CD14-positive monocyte (primary cell): Measurements from ENCODE around the gene BLM. TPM values are rescaled to one million over a fixed set of nuclear protein-coding genes. Genes with fewer than 3 reads are reported as not detected.

Experiments used
- DNase-seq, 3 donors: peaks; one replicate each; pipeline ENCODE4 v3.0.0-alpha.2; 2011 to 2022
- H2AFZ ChIP-seq: 2 replicates; pipeline ENCODE4 v1.6.0; 2012; ENCODE audit warnings: mild to moderate bottlenecking, low read depth, low read length, inconsistent platforms; ENCODE audit not compliant: insufficient read depth, poor library complexity, severe bottlenecking
- H3K27ac ChIP-seq, 2 donors: 1 replicate in 1 of 2; 2 replicates in 1 of 2; pipeline ENCODE4 v1.5.1; 2012 to 2013; ENCODE audit warnings: low read length in 2 of 2, control low read depth in 1 of 2, inconsistent platforms in 1 of 2, low read depth in 1 of 2, mild to moderate bottlenecking in 1 of 2
- H3K27me3 ChIP-seq, 2 donors: one replicate each; pipeline versions ENCODE4 v1.6.0 to v1.6.1; 2011 to 2013; ENCODE audit warnings: low read length in 2 of 2; ENCODE audit not compliant: control insufficient read depth in 2 of 2, insufficient read depth in 2 of 2
- H3K36me3 ChIP-seq, 2 donors: replicated peaks in 1 of 2; 1 replicate in 1 of 2; 2 replicates in 1 of 2; pipeline versions ENCODE4 v1.5.1 to v1.6.1; 2012 to 2013; ENCODE audit warnings: low read length in 2 of 2, control low read depth in 1 of 2, inconsistent platforms in 1 of 2, mild to moderate bottlenecking in 1 of 2; ENCODE audit not compliant: insufficient read depth in 2 of 2, control insufficient read depth in 1 of 2
- H3K4me1 ChIP-seq, 2 donors: 1 replicate in 1 of 2; 2 replicates in 1 of 2; pipeline versions ENCODE4 v1.5.1 to v1.6.1; 2012 to 2013; ENCODE audit warnings: low read length in 2 of 2, control low read depth in 1 of 2, inconsistent platforms in 1 of 2, mild to moderate bottlenecking in 1 of 2, moderate library complexity in 1 of 2; ENCODE audit not compliant: insufficient read depth in 2 of 2, control insufficient read depth in 1 of 2
- H3K4me2 ChIP-seq: replicated peaks from 2 replicates; pipeline ENCODE3; 2012; ENCODE audit warnings: low read length, moderate library complexity, mild to moderate bottlenecking; ENCODE audit not compliant: poor library complexity, severe bottlenecking; ENCODE audit errors: extremely low read depth
- H3K4me3 ChIP-seq, 3 experiments: fragments of 200-600 bp in 1 of 3; sonication (generic) in 1 of 3; replicated peaks in 1 of 3; 1 replicate in 2 of 3; 2 replicates in 1 of 3; pipeline ENCODE4 v1.5.1; 2011 to 2013; ENCODE audit warnings: low read length in 3 of 3, mild to moderate bottlenecking in 3 of 3, control low read depth in 2 of 3, low read depth in 2 of 3, inconsistent platforms in 1 of 3, moderate library complexity in 1 of 3
- H3K79me2 ChIP-seq: 2 replicates; pipeline ENCODE4 v1.6.0; 2012; ENCODE audit warnings: mild to moderate bottlenecking, control low read depth, inconsistent platforms, low read length, moderate library complexity; ENCODE audit not compliant: insufficient read depth
- H3K9ac ChIP-seq: 2 replicates; pipeline ENCODE4 v1.6.0; 2017; ENCODE audit warnings: low read length, mild to moderate bottlenecking; ENCODE audit not compliant: insufficient read depth, poor library complexity, severe bottlenecking
- H3K9me3 ChIP-seq, 2 donors: replicated peaks in 1 of 2; 1 replicate in 1 of 2; 2 replicates in 1 of 2; pipeline versions ENCODE4 v1.5.1 to v1.6.1; 2012 to 2013; ENCODE audit warnings: low read length in 2 of 2, control low read depth in 1 of 2; ENCODE audit not compliant: control insufficient read depth in 1 of 2, insufficient read depth in 1 of 2
- H4K20me1 ChIP-seq: 2 replicates; pipeline ENCODE4 v1.6.0; 2012; ENCODE audit warnings: mild to moderate bottlenecking, low read length, control low read depth, moderate library complexity; ENCODE audit not compliant: insufficient read depth
- H3K27ac Mint-ChIP-seq, 7 donors: one replicate each; pipeline ENCODE4 v1.8.0; 2020; ENCODE audit warnings: mild to moderate bottlenecking in 7 of 7, mixed read lengths in 7 of 7, moderate library complexity in 6 of 7, inconsistent platforms in 2 of 7
- H3K27me3 Mint-ChIP-seq, 3 donors: one replicate each; pipeline ENCODE4 v1.8.0; 2021 to 2022; ENCODE audit warnings: low read depth in 3 of 3, mild to moderate bottlenecking in 3 of 3, mixed read lengths in 3 of 3, moderate library complexity in 3 of 3, inconsistent platforms in 1 of 3
- H3K36me3 Mint-ChIP-seq, 2 donors: one replicate each; pipeline ENCODE4 v1.8.0; 2020; ENCODE audit warnings: mixed read lengths in 2 of 2, inconsistent platforms in 1 of 2, mild to moderate bottlenecking in 1 of 2
- H3K4me1 Mint-ChIP-seq: one replicate; pipeline ENCODE4 v1.8.0; 2020; ENCODE audit warnings: mild to moderate bottlenecking, mixed read lengths
- H3K4me3 Mint-ChIP-seq, 2 donors: one replicate each; pipeline ENCODE4 v1.8.0; 2020; ENCODE audit warnings: mild to moderate bottlenecking in 2 of 2, mixed read lengths in 2 of 2, moderate library complexity in 1 of 2
- H3K9me3 Mint-ChIP-seq, 7 donors: one replicate each; pipeline ENCODE4 v1.8.0; 2020 to 2022; ENCODE audit warnings: mixed read lengths in 7 of 7, mild to moderate bottlenecking in 6 of 7, moderate library complexity in 6 of 7, inconsistent platforms in 2 of 7
- WGBS: methylation state at CpG from one replicate; pipeline ENCODE4 v1.1.5; 2013; ENCODE audit warnings: missing lambda C conversion rate; ENCODE audit not compliant: insufficient coverage; 5-methylcytosine and 5-hydroxymethylcytosine counted together
- intact Hi-C, 2 donors: fragments of 100-400 bp; cut with micrococcal nuclease; formaldehyde crosslinking; loops; one replicate each; pipeline versions ENCODE4 v1.15.0 to v1.15.1; 2023
- polyA plus RNA-seq, 3 donors: library from polyadenylated mRNA; depleted of rRNA in 1 of 3; unstranded in 2 of 3; stranded (reverse) in 1 of 3; fragments of 300-500 nt in 2 of 3; fragments of >200 nt in 1 of 3; fragmentation: Illumina TruSeq in 2 of 3; gene quantifications; 1 replicate in 2 of 3; 2 replicates in 1 of 3; pipeline ENCODE4 v1.2.3, GENCODE V29; 2012 to 2021
- TF ChIP-seq, protein P1 (sequence below): fragments of 200-600 bp; IDR thresholded peaks from one replicate; pipeline ENCODE4 v1.8.0; 2022; ENCODE audit warnings: antibody characterized with exemption, mild to moderate bottlenecking

Gene BLM
- polyA plus RNA-seq, 3 donors: 0.69 to 2.3 (median 1.2) TPM

DNA sequence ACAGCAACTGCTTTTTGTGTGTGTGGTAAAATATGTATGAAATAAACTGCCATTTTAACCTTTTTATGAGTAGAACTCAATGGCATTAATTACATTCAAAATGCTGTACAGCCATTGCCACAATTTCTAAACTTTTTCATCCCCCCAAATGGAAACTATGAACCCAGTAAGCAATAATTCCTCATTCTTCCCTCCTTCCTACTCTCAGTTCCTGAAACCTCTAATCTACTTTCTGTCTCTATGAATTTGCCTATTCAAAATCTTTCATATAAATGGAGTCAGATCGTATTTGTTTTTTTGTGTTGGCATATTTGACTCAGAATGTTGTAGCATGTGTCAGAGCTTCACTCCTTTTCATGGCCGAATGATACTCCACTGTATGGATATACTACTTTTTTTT is 5.3 kb upstream of the BLM start:
- TF ChIP-seq, protein P1, sequence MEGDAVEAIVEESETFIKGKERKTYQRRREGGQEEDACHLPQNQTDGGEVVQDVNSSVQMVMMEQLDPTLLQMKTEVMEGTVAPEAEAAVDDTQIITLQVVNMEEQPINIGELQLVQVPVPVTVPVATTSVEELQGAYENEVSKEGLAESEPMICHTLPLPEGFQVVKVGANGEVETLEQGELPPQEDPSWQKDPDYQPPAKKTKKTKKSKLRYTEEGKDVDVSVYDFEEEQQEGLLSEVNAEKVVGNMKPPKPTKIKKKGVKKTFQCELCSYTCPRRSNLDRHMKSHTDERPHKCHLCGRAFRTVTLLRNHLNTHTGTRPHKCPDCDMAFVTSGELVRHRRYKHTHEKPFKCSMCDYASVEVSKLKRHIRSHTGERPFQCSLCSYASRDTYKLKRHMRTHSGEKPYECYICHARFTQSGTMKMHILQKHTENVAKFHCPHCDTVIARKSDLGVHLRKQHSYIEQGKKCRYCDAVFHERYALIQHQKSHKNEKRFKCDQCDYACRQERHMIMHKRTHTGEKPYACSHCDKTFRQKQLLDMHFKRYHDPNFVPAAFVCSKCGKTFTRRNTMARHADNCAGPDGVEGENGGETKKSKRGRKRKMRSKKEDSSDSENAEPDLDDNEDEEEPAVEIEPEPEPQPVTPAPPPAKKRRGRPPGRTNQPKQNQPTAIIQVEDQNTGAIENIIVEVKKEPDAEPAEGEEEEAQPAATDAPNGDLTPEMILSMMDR: no peak
- H3K9me3 ChIP-seq: no peaks in the 10 kb centered on the region
- no peak overlapping the region for H3K9ac ChIP-seq
- Mint-ChIP-seq H3K36me3 (peaks cover 4 to 8% of the 10 kb centered on the region in 2 donors), H3K4me3 (peak overlapping the region in 1 of 2 donors; percentile 40), H3K4me1 (peaks cover 24% of the 10 kb centered on the region), H3K9me3 (peaks cover 0 to 2% (median 0%) of the 10 kb centered on the region in 7 donors), H3K27ac (peak overlapping the region in 6 of 7 donors; percentile 5 to 80 (median 42)), H3K27me3 (peaks cover 0 to 2% (median 0%) of the 10 kb centered on the region in 3 donors)
- H3K79me2 ChIP-seq: peaks cover 7% of the 10 kb centered on the region
- intact Hi-C loops: loop anchor here (10.0 kb wide), 2 partner anchors 53 to 173 kb away; partner anchors contain the start of gene FES (in 1 of the 2)
- H3K27me3 ChIP-seq: no peaks in the 10 kb centered on the region
- DNase-seq: peak in 2 of 3 donors; percentile 16 to 35
- no peak overlapping the region for H3K4me3 ChIP-seq
- no peaks in the 10 kb centered on the region for H4K20me1 ChIP-seq
- peaks cover 15 to 26% of the 10 kb centered on the region in 2 donors for H3K4me1 ChIP-seq
- no peaks in the 10 kb centered on the region for H3K36me3 ChIP-seq
- peak overlapping the region in 1 of 2 donors; percentile 8 for H3K27ac ChIP-seq
- H2AFZ ChIP-seq: no peak overlapping the region
- H3K4me2 ChIP-seq: peak overlapping the region; percentile 25
- WGBS: no CpG with 5 or more reads among the region's 2 CpGs

DNA sequence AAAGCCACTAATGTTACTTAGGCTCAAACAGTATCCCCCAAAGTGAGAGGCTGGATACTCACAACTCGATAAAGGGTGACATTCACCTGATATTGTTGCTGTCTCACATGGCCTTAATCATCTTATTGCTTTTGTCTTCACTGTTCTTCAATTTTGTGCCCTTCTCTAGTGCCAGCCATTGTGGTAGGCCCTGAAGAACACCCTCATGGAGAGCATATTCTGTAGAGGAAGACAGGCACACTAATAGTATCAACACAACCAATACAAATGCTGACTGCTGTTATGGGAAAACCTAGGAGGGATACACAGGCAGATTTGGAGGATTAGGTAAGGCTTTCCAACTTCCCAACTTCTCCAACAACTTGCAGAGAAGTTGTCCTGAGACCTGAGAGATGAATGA is 4.1 kb upstream of the BLM start:
- Histone ChIP-seq H2AFZ (no peak overlapping the region), H3K36me3 (no peaks in the 10 kb centered on the region), H3K9me3 (no peaks in the 10 kb centered on the region), H3K27me3 (no peaks in the 10 kb centered on the region), H3K27ac (no peak overlapping the region), H3K4me2 (no peak overlapping the region), H3K4me3 (no peak overlapping the region), H4K20me1 (no peaks in the 10 kb centered on the region), H3K9ac (no peak overlapping the region), H3K4me1 (peaks cover 22 to 34% of the 10 kb centered on the region in 2 donors), H3K79me2 (peaks cover 17% of the 10 kb centered on the region)
- intact Hi-C loops: loop anchor here (10.0 kb wide), 2 partner anchors 52 to 172 kb away; partner anchors contain the start of gene FES (in 1 of the 2)
- Mint-ChIP-seq H3K27me3 (peaks cover 0 to 2% (median 0%) of the 10 kb centered on the region in 3 donors), H3K36me3 (peaks cover 4 to 8% of the 10 kb centered on the region in 2 donors), H3K4me1 (peaks cover 30% of the 10 kb centered on the region), H3K4me3 (no peak overlapping the region), H3K27ac (no peak overlapping the region), H3K9me3 (peaks cover 0 to 2% (median 0%) of the 10 kb centered on the region in 7 donors)
- no peak for DNase-seq
- TF ChIP-seq, protein P1: no peak
- 100% methylated on average over 1 of the region's 1 CpG for WGBS
